Right kidney (tissue), 1 donor: Measurements from ENCODE around the gene FHOD3.
A peak's percentile ranks its signal among the peaks of the same experiment; 100 is the strongest.

ENCODE experiments used
- DNase-seq: peaks from one replicate; pipeline ENCODE4 v3.0.0-alpha.2; 2016

The FHOD3 gene

GRCh38 chr18:36633961-36634412, 336.5 kb downstream of the FHOD3 start:
- no peak for DNase-seq

- DNase-seq = no peak
Measured at GRCh38 chr18:36634573-36635216, 337.2 kb downstream of the FHOD3 start.

DNA sequence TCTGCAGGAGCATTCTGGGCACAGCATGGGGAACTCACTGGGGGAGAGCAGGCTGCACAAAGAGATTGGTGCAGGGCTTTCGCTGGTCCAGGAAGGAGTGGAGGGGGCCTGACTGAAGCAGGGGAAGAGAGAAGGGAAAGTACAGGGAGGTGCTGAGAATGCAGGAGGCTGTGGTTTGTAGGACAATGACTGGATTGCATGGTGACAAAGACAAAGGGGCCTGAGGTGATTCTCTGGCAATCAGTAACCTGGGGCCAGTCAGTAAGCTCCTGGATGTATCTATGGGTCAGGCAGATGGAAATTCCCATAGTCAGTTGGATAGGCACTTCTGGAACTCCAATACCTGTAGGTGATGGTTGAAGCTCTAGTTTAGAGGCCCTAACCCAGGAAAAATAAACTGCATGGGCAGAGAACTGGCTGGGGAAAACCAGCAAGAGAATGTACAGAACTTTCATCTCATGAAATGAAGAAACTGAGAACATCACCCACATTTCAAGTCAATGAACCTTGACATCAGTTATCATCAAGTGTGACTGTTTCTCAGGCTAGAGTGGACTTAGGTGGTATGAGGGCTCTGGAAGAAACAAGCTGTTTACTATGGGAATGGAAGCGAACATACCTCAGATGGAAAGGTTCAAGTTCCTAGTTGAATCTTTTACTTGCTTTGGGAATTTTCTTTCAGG, 338.0 kb downstream of the FHOD3 start:
- no peak for DNase-seq

GRCh38 chr18:36636237-36636817, 338.8 kb downstream of the FHOD3 start:
- DNase-seq = no peak

GRCh38 chr18:36638224-36638623, 340.7 kb downstream of the FHOD3 start:
- DNase-seq = no peak

GRCh38 chr18:36640021-36640952, 342.8 kb downstream of the FHOD3 start:
- DNase-seq = peak; percentile 9

GRCh38 chr18:36643061-36643460, 345.5 kb downstream of the FHOD3 start:
- DNase-seq = no peak

GRCh38 chr18:36648803-36649202, 351.3 kb downstream of the FHOD3 start:
- DNase-seq = no peak

- no peak for DNase-seq
Measured at GRCh38 chr18:36649205-36649604, 351.7 kb downstream of the FHOD3 start.

- DNase-seq = no peak
Measured at GRCh38 chr18:36650266-36650665, 352.8 kb downstream of the FHOD3 start.

GRCh38 chr18:36650906-36651305, 353.4 kb downstream of the FHOD3 start:
- DNase-seq = no peak

DNA sequence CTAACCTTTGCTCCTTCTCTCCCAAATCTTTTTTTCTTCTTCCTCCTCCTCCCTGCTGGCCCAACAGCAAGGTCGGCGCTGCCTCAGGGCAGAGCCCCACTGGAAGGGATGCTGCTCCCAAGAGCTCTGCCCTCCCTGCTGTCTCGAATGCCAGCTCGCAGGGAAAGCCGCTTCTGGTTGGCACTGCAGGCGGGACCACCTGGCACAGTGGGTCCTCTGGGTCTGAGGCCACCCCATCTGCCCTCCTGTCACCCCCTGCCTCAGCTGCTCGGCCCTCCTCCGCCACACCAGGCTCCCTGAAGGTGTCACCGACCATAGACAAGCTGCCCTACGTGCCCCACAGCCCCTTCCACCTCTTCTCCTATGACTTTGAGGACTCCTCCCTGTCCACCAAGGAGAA, 355.0 kb downstream of the FHOD3 start:
- DNase-seq = no peak

DNA sequence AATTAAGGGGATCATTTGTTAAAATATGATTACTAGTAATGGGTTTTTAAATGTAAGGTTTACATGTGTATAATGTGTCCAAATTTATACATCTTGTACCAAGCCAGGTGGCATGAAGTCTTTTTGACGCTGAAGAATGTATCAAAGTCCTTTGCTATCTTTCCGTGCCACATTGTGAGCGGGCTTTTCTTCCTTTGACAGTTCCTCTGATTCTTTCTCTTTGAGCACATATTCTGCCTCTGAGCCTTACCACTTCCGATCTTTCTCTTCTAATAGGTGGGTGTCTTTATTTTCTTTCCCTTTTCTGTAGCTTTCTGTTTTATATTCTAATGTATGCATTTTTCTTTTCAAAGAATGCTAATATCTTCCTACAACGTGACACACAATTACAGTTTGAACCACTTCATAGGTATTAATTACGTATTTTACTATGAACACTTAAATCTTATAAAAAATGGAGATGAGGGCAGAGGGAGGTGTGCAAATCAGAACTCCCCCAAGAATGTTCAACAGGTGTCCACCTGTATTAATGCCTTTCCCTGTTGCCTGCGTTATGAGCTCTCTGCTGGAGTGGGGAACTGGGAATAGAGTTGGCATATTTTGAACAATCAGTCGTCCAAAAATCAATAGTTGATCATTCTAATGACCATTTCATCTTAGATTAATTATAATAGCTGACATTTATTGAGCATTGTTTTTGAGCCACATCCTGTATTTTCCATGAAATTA, 355.8 kb downstream of the FHOD3 start:
- DNase-seq = no peak

GRCh38 chr18:36653870-36654269, 356.4 kb downstream of the FHOD3 start:
- no peak for DNase-seq

DNA sequence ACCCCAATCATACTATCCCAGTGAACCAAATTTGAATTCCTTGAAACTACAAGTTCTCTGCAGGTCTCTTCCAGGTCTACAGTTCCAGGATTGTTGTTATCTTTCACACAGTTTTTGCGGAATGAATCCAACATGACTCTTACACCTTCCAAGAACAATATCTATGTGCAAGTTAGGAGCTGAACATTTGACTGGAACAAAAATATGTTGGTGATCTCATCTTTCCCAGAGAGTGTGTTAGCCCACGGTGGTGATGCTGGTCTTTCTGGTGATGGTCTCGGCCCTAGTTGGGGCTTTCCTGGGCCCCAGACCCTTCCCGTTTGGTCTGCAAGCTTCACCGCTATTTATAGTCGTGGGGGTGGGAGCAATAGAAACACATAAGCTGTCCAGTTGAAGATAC, 357.6 kb downstream of the FHOD3 start:
- DNase-seq = no peak

DNA sequence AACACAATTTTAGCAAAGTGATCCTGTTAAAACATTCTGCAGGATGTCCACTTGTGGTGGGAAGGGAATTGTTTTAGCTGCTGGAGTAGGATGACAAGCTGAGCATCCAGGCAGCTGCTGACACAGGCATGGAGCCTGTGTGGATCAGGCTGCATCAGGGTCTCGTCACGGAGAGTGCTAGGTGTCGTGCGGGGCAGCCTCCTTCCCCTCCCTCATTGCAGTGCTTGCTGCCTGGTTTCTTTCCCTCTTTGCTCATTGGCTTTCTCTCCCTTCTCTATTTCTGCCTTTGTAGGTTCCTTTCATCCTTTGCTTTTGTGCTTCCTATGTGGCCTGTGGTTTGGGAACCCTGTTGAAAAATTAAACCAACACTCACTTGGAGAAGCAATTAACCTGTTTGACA, 358.4 kb downstream of the FHOD3 start:
- no peak for DNase-seq

DNA sequence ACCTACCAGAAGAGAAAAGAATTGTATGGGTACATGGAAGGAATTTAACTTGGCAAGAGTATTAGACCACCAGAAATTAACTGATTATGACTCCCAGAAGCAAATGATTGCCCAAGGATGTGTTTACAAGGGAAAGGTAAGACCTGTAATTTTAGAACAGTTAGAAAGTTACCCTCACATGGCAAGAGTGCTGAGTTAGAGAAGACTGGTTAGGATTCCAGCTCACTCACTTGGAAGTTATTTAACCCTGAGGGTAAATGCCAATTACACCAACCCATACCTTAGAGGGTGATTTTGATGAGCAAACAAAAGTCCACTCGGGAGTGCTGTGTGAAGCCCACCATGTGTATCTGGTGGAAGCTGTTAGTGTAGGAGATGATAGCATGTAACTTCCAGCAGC, 361.1 kb downstream of the FHOD3 start:
- DNase-seq = no peak

GRCh38 chr18:36660311-36660710, 362.8 kb downstream of the FHOD3 start:
- DNase-seq = no peak

- no peak for DNase-seq
Measured at GRCh38 chr18:36661999-36662398, 364.5 kb downstream of the FHOD3 start.

GRCh38 chr18:36663312-36663711, 365.8 kb downstream of the FHOD3 start:
- DNase-seq = no peak

DNA sequence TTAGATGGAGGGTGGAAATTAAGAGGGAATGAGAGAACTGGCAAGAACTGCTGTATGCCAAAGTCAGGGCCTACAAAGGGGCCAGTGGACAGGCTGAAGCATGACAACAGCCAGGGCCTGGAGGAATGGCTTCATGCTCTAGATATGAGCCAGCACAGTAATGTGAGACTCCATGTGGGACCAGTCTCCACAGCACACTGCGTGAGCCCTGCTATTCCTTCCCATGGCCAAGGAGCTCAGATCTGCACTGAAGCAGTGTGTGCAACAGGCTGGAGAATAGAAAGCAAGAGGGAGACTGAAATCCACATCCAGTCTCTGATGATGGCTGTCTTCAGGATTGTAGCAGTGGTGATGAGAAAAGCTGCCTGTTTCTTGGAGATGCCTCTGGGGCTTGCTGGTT, 368.4 kb downstream of the FHOD3 start:
- DNase-seq = no peak

DNA sequence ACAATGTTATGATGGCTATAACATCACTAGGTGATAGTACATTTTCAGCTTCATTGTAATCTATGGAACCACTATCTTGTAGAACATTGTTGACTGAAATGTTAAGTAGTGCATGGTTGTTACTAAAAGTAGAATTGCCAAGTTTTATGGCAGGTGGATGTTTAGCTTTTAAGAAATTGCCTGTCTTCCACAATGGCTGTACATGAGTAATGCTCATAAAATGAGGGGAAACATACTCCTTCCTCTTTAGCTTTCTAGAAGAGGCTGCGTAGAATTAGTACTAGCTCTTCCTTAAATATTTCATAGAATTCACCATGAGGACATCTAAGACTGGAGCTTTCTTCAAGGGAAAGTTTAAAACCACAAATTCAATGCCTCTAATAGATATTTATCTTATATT, 370.3 kb downstream of the FHOD3 start:
- DNase-seq = no peak
